DOHH2 (cell line): ENCODE data around the gene AMPD3.

Experiments used
- H3F3A ChIP-seq: fragments of 200-600 bp; sonication (generic), shearing (Covaris generic); 2 replicates; pipeline ENCODE4 v1.6.0; 2016; ENCODE audit warnings: antibody characterized with exemption, mild to moderate bottlenecking; ENCODE audit not compliant: control insufficient read depth, insufficient read depth
- H3K27ac ChIP-seq: fragments of 200-600 bp; sonication (generic); 2 replicates; pipeline ENCODE4 v1.5.1; 2014; ENCODE audit warnings: low read depth, mild to moderate bottlenecking, low read length, moderate library complexity
- H3K27me3 ChIP-seq: fragments of 200-600 bp; sonication (generic); 2 replicates; pipeline ENCODE4 v1.6.1; 2014; ENCODE audit warnings: mild to moderate bottlenecking, low read length, mixed read lengths; ENCODE audit not compliant: control insufficient read depth
- H3K36me3 ChIP-seq: fragments of 200-600 bp; sonication (generic); 2 replicates; pipeline ENCODE4 v1.6.1; 2014; ENCODE audit warnings: mild to moderate bottlenecking, low read length, moderate library complexity, mixed read lengths; ENCODE audit not compliant: control insufficient read depth
- H3K4me1 ChIP-seq: fragments of 200-600 bp; sonication (generic); 2 replicates; pipeline ENCODE4 v1.6.1; 2014; ENCODE audit warnings: mild to moderate bottlenecking, low read length, mixed read lengths; ENCODE audit not compliant: control insufficient read depth
- H3K4me2 ChIP-seq: fragments of 200-600 bp; sonication (generic); 2 replicates; pipeline ENCODE4 v1.6.0; 2014; ENCODE audit warnings: mild to moderate bottlenecking, low read length, moderate library complexity
- H3K4me3 ChIP-seq: fragments of 200-600 bp; sonication (generic); 2 replicates; pipeline ENCODE4 v1.5.1; 2014; ENCODE audit warnings: mild to moderate bottlenecking, low read length, mixed read lengths
- H3K79me2 ChIP-seq: fragments of 200-600 bp; sonication (generic); 2 replicates; pipeline ENCODE4 v1.6.1; 2014; ENCODE audit warnings: mild to moderate bottlenecking, low read length, mixed read lengths; ENCODE audit not compliant: control insufficient read depth
- H3K9me2 ChIP-seq: fragments of 200-600 bp; sonication (generic); replicated peaks from 2 replicates; pipeline ENCODE4 v1.6.1; 2014; ENCODE audit warnings: mild to moderate bottlenecking, low read length, mixed read lengths; ENCODE audit not compliant: control insufficient read depth
- H3K9me3 ChIP-seq: fragments of 200-600 bp; sonication (generic); 2 replicates; pipeline ENCODE4 v1.6.1; 2014; ENCODE audit warnings: antibody characterized with exemption, low read length, mixed read lengths; ENCODE audit not compliant: control insufficient read depth, insufficient read depth
- H4K20me1 ChIP-seq: fragments of 200-600 bp; sonication (generic); 2 replicates; pipeline ENCODE4 v1.6.0; 2014; ENCODE audit warnings: low read depth, mild to moderate bottlenecking, antibody characterized with exemption, low read length, moderate library complexity; ENCODE audit not compliant: control insufficient read depth, insufficient read depth
- EZH2phosphoT487 ChIP-seq: fragments of 200-600 bp; sonication (generic); IDR thresholded peaks from 2 replicates; pipeline ENCODE4 v1.6.1; 2017; ENCODE audit warnings: borderline replicate concordance, mild to moderate bottlenecking, antibody characterized with exemption, low read length, moderate library complexity, mixed read lengths
- TF ChIP-seq, protein P1 (sequence below): fragments of 200-600 bp; sonication (generic); IDR thresholded peaks from one replicate; pipeline ENCODE4 v1.5.1; 2014; ENCODE audit warnings: antibody characterized with exemption, mild to moderate bottlenecking, low read depth, low read length; ENCODE audit not compliant: poor library complexity, severe bottlenecking

AMPD3 gene

DNA sequence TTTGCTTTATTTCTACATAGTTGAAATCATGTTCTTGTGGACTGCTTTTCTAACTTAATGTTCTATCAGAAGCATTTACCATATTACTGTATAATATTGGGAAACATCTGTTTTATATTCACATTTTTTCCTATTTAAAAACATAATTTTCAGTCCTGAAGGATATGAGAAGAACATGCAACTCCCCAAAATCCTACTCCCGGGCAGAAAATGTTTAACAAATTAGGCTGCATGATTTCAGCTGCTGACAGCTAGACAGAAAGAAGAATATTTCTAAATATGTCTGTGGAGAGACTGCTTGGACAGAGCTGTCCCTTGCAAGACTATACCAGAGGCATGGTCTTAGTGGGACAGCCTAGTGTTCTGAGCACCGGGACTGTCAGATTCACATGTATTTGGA, 15.7 kb upstream of the AMPD3 start:
- TF ChIP-seq EZH2phosphoT487, result no peak
- Histone ChIP-seq H3K79me2 (no peaks in the 10 kb centered on the region), H3K27ac (no peak overlapping the region), H3K9me3 (peaks cover 3% of the 10 kb centered on the region; the same call in 1 of the 2 replicates), H3K27me3 (no peaks in the 10 kb centered on the region), H3K4me3 (no peak overlapping the region), H3F3A (peaks cover 12% of the 10 kb centered on the region), H3K4me1 (peaks cover 25% of the 10 kb centered on the region), H3K9me2 (no peaks in the 10 kb centered on the region), H4K20me1 (no peaks in the 10 kb centered on the region), H3K36me3 (no peaks in the 10 kb centered on the region), H3K4me2 (no peak overlapping the region)

DNA sequence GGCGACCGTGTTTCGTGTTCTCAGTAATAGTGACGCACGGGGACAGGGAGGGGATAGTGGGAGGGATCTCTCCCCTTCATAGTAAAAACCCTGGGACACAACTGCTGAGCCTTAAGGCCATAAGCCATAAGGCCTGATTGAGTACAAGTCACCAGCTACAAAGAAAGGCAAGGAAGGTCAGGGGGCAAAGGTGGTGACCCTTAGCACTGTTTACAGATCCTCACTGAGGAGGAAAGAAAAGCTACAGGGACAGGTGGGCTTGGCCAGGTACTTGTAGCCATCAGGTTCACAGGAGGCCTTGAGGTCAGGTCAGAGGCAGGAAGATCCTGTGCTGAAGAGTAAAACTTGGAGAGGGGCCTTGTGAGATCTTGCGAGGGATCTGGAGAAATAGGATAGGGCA, 15.1 kb upstream of the AMPD3 start:
- Histone ChIP-seq H3K27me3 (no peaks in the 10 kb centered on the region), H3K4me1 (peaks cover 25% of the 10 kb centered on the region), H3K27ac (no peak overlapping the region)

DNA sequence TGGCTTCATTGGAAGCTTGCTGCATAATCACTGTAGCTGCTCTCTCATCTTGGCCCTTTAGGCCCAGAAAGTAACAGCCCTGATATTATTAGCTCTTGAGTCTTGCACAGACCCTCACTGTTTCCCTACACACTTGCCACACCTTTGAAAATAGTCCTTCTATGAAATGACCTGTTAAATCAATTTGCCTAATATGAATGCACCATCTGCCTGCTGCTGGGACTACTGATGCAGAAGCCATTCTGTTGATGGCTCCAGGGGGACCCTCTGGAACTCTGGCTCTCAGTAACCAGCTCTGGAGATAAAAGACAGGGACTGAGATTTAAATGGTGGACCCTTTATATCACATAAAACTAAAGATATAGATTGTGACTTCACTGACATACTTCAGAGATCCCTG, 14.7 kb upstream of the AMPD3 start:
- H3K27ac ChIP-seq, result no peak overlapping the region
- H3K4me1 ChIP-seq, result peaks cover 30% of the 10 kb centered on the region
- H3F3A ChIP-seq, result peaks cover 12% of the 10 kb centered on the region
- H3K36me3 ChIP-seq, result no peaks in the 10 kb centered on the region
- H3K4me3 ChIP-seq, result no peak overlapping the region
- H4K20me1 ChIP-seq, result no peaks in the 10 kb centered on the region
- no peak overlapping the region for H3K4me2 ChIP-seq
- TF ChIP-seq, protein P1, sequence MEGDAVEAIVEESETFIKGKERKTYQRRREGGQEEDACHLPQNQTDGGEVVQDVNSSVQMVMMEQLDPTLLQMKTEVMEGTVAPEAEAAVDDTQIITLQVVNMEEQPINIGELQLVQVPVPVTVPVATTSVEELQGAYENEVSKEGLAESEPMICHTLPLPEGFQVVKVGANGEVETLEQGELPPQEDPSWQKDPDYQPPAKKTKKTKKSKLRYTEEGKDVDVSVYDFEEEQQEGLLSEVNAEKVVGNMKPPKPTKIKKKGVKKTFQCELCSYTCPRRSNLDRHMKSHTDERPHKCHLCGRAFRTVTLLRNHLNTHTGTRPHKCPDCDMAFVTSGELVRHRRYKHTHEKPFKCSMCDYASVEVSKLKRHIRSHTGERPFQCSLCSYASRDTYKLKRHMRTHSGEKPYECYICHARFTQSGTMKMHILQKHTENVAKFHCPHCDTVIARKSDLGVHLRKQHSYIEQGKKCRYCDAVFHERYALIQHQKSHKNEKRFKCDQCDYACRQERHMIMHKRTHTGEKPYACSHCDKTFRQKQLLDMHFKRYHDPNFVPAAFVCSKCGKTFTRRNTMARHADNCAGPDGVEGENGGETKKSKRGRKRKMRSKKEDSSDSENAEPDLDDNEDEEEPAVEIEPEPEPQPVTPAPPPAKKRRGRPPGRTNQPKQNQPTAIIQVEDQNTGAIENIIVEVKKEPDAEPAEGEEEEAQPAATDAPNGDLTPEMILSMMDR, result no peak
- no peak for TF ChIP-seq EZH2phosphoT487
- peaks cover 3% of the 10 kb centered on the region; the same call in 1 of the 2 replicates for H3K9me3 ChIP-seq
- no peaks in the 10 kb centered on the region for H3K27me3 ChIP-seq
- no peaks in the 10 kb centered on the region for H3K79me2 ChIP-seq
- H3K9me2 ChIP-seq, result no peaks in the 10 kb centered on the region

More for the DNA sequence above, 15.1 kb upstream of the AMPD3 start:
- Histone ChIP-seq H3K4me2 (no peak overlapping the region), H3K9me3 (peaks cover 3% of the 10 kb centered on the region; the same call in 1 of the 2 replicates), H3K79me2 (no peaks in the 10 kb centered on the region), H3K9me2 (no peaks in the 10 kb centered on the region), H4K20me1 (no peaks in the 10 kb centered on the region), H3K36me3 (no peaks in the 10 kb centered on the region), H3F3A (peaks cover 12% of the 10 kb centered on the region), H3K4me3 (no peak overlapping the region)
- TF ChIP-seq, protein P1, result no peak
- no peak for TF ChIP-seq EZH2phosphoT487

DNA sequence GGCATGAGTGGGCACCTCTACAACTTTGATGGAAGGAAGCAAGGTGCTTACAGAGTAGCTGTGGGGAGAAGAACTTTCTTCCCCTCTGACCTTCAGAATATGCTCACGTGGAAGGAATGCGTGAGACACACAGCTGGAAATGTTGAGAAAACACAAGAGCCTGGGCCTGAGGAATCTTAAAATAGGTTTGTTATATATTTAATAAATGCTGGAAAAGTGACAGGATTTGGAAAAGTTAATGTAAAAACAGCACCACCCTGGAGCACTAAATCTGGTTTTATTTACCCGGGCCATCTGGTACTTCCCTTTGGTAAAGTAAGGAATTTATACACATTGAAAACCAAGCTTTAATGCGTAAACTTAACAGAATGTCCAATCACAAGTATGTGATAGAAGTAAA, 14.0 kb upstream of the AMPD3 start:
- TF ChIP-seq EZH2phosphoT487, result no peak
- TF ChIP-seq, protein P1, result no peak
- H3K4me1 ChIP-seq, result peaks cover 30% of the 10 kb centered on the region

More for the DNA sequence above, 14.0 kb upstream of the AMPD3 start:
- Histone ChIP-seq H3K27ac (no peak overlapping the region), H3K4me2 (no peak overlapping the region), H3K36me3 (no peaks in the 10 kb centered on the region), H3F3A (peaks cover 12% of the 10 kb centered on the region), H3K4me3 (no peak overlapping the region), H3K79me2 (no peaks in the 10 kb centered on the region), H4K20me1 (no peaks in the 10 kb centered on the region), H3K27me3 (no peaks in the 10 kb centered on the region), H3K9me2 (no peaks in the 10 kb centered on the region), H3K9me3 (peaks cover 3% of the 10 kb centered on the region; the same call in 1 of the 2 replicates)
